ACC112 (cell line): ENCODE measurements around the gene PIGO.

Experiments used
- H2AFZ ChIP-seq: fragments of 200-600 bp; sonication (generic); one replicate; pipeline ENCODE4 v1.6.0; 2017; ENCODE audit warnings: antibody characterized with exemption, low read length; ENCODE audit not compliant: unreplicated experiment
- H3K27ac ChIP-seq: fragments of 200-600 bp; sonication (generic); 2 replicates; pipeline ENCODE4 v1.5.1; 2014; ENCODE audit warnings: low read depth, mild to moderate bottlenecking, antibody characterized with exemption, low read length, moderate library complexity
- H3K27me3 ChIP-seq: fragments of 200-600 bp; sonication (generic); 2 replicates; pipeline ENCODE4 v1.6.1; 2014; ENCODE audit warnings: mild to moderate bottlenecking, antibody characterized with exemption, low read length, moderate library complexity, mixed read lengths; ENCODE audit not compliant: insufficient read depth
- H3K36me3 ChIP-seq: fragments of 200-600 bp; sonication (generic); 2 replicates; pipeline ENCODE4 v1.6.1; 2016; ENCODE audit warnings: mild to moderate bottlenecking, antibody characterized with exemption, low read length, moderate library complexity, mixed read lengths; ENCODE audit not compliant: insufficient read depth
- H3K4me1 ChIP-seq: fragments of 200-600 bp; sonication (generic); one replicate; pipeline ENCODE4 v1.6.1; 2016; ENCODE audit warnings: low read length, mixed read lengths; ENCODE audit not compliant: insufficient read depth, unreplicated experiment, control insufficient read depth
- H3K4me3 ChIP-seq: fragments of 200-600 bp; sonication (generic); 2 replicates; pipeline ENCODE4 v1.5.1; 2014; ENCODE audit warnings: mild to moderate bottlenecking, low read depth, low read length
- H3K79me2 ChIP-seq: fragments of 200-600 bp; sonication (generic); one replicate; pipeline ENCODE4 v1.6.0; 2016; ENCODE audit warnings: low read length; ENCODE audit not compliant: control insufficient read depth, unreplicated experiment, insufficient read depth

PIGO gene

DNA sequence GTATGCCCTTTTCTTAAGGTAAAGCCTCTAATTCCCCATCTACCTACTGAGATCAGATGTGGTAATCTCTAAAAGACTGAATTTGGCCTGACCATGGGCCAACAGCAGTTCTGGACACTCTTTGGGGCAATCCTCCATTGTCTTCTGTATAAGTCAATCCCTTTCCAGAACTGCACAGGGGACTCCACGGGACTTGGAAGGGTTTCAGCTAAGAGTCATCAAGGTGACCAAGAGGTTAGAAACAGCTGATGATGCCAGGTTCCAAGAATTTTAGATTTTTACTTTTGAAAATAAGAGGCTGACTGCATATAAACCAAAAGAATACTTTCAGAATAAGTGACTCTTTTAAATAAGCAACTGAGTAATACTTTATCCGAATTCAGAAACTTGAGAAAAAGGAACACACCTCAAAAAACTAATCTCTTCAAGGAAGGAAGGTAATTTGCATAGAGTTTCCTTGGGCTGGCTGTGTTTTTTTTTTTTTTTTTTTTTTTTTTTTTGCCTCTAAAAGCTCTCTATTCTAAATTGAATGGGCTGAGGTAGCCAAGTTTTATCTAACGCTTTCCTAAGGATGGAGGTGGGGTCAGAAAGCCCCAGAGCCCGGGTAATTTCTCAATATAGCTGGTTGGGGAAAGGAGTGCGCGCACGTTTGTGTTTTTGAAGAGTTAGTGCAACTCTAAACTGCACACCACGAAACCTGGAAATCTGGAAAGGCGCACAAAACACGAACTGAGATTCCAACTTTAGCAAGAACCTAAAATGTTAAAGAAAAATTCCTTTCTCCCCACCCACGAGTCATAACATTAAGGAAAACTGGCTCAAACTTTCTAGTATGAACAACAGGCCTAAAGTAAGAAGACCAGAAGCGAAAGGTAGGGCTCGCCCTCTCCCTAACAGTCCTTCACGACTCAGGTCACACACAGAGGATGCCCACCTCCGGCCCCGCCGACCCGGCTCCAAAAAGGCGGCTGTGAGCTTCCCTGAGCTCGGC is 25.3 kb downstream of the PIGO start:
- H3K79me2 ChIP-seq: peaks cover 54% of the 10 kb centered on the region
- peak overlapping the region; percentile 95 for H3K27ac ChIP-seq
- H3K4me1 ChIP-seq: peaks cover 24% of the 10 kb centered on the region
- H3K27me3 ChIP-seq: no peaks in the 10 kb centered on the region
- H3K4me3 ChIP-seq: peak overlapping the region; percentile 97
- peaks cover 31% of the 10 kb centered on the region for H3K36me3 ChIP-seq
- H2AFZ ChIP-seq: peak overlapping the region; percentile 55

DNA sequence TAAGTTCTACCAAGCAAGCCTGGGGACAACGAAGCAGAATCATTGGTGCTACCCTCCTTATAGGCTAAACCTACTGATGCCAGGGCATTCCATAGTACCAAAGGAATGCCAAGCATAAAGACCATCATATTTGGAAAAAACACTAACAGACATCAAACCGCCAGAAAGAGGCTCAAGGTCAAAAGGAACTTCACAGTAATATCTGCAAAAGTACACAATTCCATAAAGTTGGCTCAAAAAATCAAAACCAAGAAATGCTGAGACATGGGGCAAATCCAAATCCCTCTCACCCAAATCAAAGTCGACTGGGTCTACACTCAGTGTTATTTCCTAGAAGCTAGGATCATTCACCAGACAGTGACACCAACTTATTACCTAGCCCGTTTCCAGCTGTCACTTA is 27.4 kb downstream of the PIGO start:
- Histone ChIP-seq H3K4me3 (peak overlapping the region; percentile 4), H3K27me3 (no peaks in the 10 kb centered on the region), H3K4me1 (peaks cover 24% of the 10 kb centered on the region), H3K36me3 (peaks cover 42% of the 10 kb centered on the region), H2AFZ (no peak overlapping the region), H3K27ac (no peak overlapping the region), H3K79me2 (peaks cover 62% of the 10 kb centered on the region)

GRCh38 chr9:35067056-35067455 is 29.3 kb downstream of the PIGO start:
- H3K27ac ChIP-seq: no peak overlapping the region
- H3K79me2 ChIP-seq: peaks cover 70% of the 10 kb centered on the region
- H3K4me3 ChIP-seq: no peak overlapping the region
- H3K27me3 ChIP-seq: no peaks in the 10 kb centered on the region
- H3K4me1 ChIP-seq: peaks cover 19% of the 10 kb centered on the region
- no peak overlapping the region for H2AFZ ChIP-seq
- H3K36me3 ChIP-seq: peaks cover 58% of the 10 kb centered on the region

DNA sequence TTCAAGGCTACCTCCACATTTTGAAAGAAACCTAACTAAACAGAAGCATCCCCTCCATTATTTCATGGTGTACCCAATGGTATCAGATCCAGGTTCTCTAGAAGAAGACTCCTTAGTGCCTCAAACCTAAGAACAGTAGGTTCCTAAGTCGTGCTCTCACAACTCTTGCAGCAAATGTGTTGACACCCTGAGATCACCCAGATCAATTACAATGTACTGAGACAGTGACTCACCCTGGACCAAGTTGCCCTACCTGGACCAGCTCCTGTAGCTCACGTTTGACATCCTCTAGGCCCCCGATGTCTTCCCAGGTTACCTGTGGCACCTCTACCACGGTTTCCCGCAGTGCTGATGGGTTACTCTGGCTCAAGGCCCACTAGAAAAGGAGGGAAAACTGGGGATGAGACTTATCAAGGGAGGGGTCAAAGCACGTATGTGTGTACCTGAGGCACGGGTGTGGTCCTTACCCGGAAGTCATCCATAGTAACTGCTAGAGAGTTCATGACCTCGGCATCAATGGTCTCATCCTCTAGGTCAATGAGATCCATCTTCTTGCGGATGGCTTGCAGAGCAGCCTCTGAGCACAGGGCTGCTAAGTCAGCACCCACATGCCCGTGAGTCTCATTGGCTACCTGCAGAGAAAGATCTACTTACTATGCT is 35.7 kb downstream of the PIGO start:
- no peak overlapping the region for H3K27ac ChIP-seq
- no peaks in the 10 kb centered on the region for H3K4me1 ChIP-seq
- H3K36me3 ChIP-seq: peaks cover 80% of the 10 kb centered on the region
- no peaks in the 10 kb centered on the region for H3K27me3 ChIP-seq
- no peak overlapping the region for H2AFZ ChIP-seq
- peaks cover 18% of the 10 kb centered on the region for H3K79me2 ChIP-seq
- H3K4me3 ChIP-seq: no peak overlapping the region

- Histone ChIP-seq H2AFZ (no peak overlapping the region), H3K27me3 (no peaks in the 10 kb centered on the region), H3K4me1 (no peaks in the 10 kb centered on the region), H3K27ac (no peak overlapping the region), H3K4me3 (no peak overlapping the region), H3K79me2 (peaks cover 11% of the 10 kb centered on the region), H3K36me3 (peaks cover 77% of the 10 kb centered on the region)
Observed at GRCh38 chr9:35059438-35059837, 37.0 kb downstream of the PIGO start.

DNA sequence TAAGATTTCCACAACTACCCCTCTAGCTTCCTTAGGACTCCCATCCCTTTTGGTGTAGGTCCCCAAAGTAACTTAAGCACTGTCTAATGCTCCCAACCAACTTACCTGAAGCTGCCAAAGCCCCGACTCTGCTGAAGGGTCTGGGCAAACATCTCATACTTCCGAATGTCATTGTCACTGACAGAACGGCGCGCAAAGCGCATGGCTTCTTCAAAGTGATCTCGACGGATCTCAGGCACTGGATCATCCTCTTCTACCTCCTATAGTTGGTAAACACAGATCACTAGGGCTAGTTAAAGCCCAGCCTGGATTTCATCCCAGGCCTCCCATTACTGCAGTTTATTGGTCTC is 39.1 kb downstream of the PIGO start:
- Histone ChIP-seq H3K27me3 (no peaks in the 10 kb centered on the region), H2AFZ (no peak overlapping the region), H3K4me3 (no peak overlapping the region), H3K27ac (no peak overlapping the region), H3K4me1 (no peaks in the 10 kb centered on the region), H3K79me2 (peaks cover 4% of the 10 kb centered on the region), H3K36me3 (peaks cover 60% of the 10 kb centered on the region)

GRCh38 chr9:35056571-35057270 is 39.7 kb downstream of the PIGO start:
- Histone ChIP-seq H3K79me2 (no peaks in the 10 kb centered on the region), H3K27ac (no peak overlapping the region), H3K36me3 (peaks cover 55% of the 10 kb centered on the region)

GRCh38 chr9:35054871-35055644 is 41.3 kb downstream of the PIGO start:
- Histone ChIP-seq H2AFZ (no peak overlapping the region), H3K79me2 (no peaks in the 10 kb centered on the region), H3K27me3 (no peaks in the 10 kb centered on the region), H3K4me3 (no peak overlapping the region), H3K4me1 (no peaks in the 10 kb centered on the region), H3K27ac (no peak overlapping the region), H3K36me3 (peaks cover 46% of the 10 kb centered on the region)

More at GRCh38 chr9:35056571-35057270, 39.7 kb downstream of the PIGO start:
- H2AFZ ChIP-seq: no peak overlapping the region
- no peak overlapping the region for H3K4me3 ChIP-seq
- H3K27me3 ChIP-seq: no peaks in the 10 kb centered on the region
- no peaks in the 10 kb centered on the region for H3K4me1 ChIP-seq

DNA sequence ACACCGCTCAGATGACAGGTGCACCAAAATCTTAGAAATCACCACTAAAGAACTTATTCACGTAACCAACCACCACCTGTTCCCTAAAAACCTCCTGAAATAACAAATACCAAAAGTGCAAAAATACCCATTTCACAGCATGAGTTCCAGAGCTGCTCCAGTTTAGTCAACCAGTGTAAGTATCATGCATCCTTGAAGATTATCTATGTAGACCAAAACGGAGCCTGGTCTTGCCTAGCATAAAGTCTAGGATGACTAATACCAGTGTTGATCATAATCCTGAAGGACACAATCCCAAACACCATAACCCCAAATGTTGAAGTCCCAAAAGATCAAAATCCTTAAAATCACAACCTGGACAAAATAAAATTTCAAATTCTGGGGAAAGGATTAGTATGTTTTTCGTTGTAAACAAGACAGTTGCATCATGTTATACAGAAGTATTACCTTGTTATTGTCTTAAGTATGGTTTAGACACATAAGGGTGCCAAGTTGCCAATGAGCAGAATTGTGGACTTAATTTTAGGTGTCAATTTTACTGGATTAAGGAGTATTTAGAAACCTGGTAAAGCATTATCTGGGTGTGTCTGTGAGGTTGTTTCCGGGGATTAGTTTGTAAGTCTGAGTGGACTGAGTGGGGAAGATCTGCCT is 42.1 kb downstream of the PIGO start:
- Histone ChIP-seq H3K27ac (no peak overlapping the region), H3K79me2 (no peaks in the 10 kb centered on the region), H3K36me3 (peaks cover 43% of the 10 kb centered on the region), H3K4me1 (no peaks in the 10 kb centered on the region), H3K27me3 (no peaks in the 10 kb centered on the region), H2AFZ (no peak overlapping the region), H3K4me3 (no peak overlapping the region)
